GM21447 (cell line): ENCODE results near the gene AMOT.

Source experiments
- ATAC-seq: cut with Tn5 transposase; IDR thresholded peaks from one replicate; pipeline ENCODE4 v1.9.1; 2021; ENCODE audit not compliant: unreplicated experiment

The AMOT gene

DNA sequence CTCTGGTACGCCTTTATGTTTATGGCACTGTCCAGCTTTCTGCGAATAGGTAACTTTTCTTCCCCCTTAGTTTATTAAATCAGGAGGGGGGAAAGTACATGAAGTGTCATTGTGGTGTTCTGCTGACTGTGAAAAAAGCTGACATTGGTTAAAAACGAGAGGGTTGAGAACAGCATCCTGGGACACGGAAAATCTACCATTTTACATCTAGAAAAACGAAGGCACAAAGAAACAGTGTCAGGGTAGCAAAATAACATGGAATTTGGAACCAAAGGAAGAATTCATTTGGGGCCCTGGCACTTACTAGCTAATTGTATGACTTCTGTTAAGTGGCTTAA lies 1.2 kb upstream of the AMOT start:
- no peak for ATAC-seq

DNA sequence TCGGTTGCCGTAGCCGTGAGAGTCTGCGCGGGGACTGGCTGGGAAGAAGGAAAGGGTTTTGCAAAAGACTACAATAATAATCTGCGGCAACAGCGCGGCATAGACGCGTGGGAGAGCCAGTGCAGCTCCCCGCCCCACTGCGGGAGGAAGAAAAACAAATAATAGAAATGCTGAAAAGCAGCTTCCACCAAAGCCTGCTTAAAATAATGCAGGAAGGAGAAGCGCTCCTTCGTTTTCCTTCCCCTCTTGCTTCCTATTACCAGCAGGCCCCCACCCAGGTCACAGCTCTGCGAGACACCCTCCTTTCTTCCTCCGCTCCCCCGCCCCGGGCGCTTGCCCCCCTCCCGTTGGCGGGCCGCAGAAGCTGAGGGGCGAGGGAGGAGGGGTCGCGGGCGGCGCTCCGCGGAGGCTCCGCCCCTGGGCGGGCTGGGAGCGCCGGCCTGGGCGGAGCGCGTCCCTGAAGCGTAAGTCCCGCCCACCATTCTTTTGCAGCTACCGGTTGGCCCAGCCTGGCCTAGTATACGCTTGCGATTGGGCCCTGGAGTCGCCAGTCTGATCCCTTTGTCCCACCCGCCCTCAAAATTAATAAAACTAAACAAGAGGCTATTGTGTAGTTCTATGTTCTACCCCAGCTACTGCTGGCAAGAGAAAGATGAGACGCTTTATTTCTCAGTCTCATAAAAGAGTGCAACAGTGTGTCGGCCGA lies 636 bp upstream of the AMOT start:
- ATAC-seq = peak; percentile 97

DNA sequence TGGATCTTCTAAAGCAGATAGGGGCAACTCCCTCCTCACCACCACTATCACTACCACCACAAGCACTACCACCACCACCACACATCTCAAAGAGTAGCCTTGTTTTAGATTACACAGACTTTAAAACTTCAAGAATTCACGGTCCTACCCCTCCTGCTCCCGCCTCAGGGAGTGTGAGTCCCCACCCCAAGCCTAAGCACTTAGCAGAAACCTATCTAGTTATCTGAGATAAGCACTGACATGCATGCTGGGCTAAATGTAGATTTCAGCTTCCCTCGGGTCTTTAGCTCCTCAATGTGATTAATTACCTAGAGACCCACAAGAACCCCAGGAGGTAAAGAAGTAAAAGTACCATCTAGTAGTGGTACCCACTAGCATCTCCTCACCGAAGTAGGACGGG lies 775 bp downstream of the AMOT start:
- ATAC-seq = no peak

DNA sequence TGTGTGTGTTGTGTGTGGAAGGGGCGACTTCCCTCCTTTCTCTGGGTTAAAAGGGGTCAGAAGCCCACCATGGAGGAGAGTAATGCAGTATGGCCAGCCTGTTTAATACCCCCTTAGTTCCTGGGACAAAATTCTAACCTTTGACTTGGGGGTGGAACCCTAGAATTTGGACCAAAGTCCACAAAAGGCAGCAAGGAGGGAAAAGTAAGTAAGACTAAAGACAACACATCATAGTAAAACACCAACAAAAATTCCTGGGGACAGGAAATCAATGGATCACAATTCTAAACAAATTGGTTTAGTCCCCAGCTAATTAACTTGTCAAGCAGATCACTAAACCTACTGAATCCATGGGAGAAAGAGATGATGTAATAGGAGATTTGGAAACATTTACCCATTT lies 3.1 kb downstream of the AMOT start:
- ATAC-seq = no peak

DNA sequence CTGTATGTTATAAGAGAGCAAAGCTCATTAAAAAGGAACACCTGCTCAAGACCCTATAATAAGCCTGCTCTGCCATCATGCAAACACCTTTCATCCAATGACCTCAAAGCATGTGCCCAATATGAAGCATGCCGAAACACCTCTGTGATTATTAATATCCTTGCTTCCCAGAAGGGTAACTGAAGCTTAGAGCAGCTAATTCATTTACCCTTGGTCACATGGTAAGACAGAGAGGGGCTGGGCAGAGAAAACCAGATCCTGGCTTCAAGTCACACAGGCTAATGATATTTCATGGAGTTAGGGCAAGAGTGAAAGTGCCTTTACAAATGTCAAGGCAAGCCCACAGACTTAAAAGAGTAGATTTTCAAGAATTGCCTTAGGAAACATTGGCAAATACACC lies 5.6 kb downstream of the AMOT start:
- ATAC-seq = no peak

DNA sequence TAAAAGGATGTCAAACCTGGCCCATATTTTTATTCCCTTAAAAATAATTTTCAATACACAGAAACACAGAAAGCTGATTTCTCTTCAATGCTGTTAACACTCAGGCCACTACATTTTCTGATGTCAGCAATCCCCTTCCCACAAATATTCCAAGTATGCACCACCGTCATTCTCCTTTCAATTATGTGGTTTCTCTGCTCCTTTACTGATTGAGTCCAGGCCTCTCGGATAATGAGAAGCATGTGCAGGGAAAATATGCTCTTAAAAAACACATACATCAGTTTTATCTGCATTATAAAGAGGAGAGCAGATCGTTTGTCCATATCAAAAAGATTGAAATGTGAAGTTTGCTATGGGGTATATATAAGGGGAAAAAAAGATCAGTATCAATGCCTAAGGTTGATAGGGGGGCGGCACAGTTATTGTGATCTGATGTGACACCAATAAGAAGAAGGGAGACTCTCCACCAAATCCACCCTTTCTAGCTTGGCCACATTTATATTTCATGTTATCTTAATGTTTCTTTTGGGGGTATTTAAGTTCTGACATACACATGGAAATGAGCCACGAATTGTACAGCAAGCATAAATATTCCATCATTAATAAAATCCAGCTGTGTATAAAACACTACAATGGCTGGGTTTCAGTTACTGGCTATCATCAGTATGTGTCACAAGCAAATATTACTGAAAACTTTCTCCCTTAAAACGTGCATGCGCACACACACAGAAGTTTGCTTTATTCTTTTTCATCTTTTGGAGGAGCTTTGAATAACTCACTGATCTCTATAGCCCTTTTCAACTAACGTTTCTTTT lies 6.4 kb downstream of the AMOT start:
- no peak for ATAC-seq

DNA sequence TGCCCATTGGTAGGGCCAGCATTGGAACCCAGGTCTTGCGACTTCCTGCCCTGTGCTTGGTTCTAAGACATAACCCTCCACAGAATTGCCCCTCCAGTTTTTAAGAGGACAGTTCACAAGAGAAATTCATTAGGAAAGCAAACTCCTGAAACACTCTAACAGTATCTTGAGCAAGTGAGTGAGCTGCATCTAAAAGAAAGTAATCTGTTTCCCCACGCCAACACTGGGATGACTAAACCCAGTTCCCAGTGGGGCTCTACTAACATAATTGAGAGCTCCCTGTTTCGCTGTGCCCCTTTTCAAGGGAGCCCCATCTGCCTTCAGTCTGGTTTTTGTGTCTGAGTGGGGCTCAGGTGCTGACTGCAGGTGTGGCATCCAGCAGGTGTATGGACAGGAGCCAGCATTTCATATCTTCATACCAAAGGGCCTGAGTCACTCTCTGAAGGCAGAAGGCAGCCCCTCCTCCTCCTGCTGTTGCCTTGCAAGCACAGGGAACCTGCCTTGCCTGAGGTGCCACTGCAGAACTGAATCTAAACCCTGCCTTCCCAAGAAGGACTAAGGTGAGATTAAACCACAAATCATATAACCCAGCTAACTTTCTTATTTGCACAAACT lies 8.0 kb downstream of the AMOT start:
- ATAC-seq = no peak

DNA sequence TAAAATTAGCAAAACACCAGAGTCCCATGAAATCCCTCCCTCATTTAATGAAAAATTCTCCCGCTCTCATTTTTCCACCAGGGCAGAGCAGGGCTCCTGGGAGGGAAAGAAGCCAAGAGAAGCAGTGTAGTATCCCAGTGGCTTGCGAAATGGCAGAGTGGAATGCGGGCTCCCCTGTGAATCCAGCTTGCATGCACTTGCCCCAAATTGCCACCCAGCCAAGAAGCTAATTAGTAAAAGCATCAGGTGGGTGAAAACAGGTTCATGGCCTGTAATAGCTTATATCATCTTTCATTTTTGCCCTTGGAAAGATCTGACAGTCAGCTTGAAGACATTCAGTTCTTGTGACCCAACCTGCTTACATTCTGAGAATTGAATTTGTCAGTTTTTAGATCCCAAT lies 10.1 kb downstream of the AMOT start:
- no peak for ATAC-seq

DNA sequence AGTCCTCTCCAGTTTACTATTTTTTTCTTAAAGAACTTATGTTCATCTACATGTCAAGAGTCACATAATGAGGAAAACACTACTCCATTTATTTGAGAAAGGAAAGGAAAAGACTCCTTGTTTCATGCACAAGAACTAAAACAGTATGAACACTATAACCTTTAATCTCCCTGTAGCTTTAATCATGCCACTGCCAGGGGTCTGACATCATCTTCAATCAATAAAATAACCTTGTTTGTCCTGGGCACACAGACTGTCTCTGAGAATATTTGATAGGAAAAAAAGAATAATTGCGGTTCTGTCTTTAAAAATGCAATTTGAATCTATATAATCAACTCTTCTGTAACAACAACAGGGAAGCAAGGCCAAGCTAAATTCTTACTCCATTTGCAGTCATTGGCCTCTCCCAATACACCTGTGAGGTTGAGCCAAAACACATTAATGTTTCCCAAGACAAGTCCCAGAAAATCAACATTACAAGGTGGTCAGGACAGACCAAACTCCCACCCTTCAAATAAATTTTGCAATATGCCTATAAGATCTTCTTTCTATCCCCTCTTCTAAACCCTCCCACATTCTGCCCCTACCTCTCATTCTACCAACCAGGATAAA lies 13.2 kb downstream of the AMOT start:
- ATAC-seq = no peak

DNA sequence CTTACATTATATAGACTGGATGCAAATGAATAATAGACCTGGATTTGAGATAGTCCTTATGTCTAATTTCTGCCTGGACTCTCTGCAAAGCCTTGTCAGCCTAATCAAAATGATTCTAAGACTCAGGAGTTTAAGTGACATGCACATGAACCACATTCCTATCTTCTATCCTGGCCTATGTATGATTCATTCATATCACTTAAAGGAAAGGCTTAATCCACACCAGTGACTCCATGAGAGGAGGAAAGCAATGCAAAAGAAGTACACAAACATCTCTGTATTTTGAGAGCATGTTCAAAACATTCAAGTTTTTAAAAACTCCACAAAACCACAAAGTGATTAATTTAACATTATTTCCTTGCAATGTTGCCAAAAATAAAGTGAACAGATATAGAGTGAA lies 14.6 kb downstream of the AMOT start:
- no peak for ATAC-seq

DNA sequence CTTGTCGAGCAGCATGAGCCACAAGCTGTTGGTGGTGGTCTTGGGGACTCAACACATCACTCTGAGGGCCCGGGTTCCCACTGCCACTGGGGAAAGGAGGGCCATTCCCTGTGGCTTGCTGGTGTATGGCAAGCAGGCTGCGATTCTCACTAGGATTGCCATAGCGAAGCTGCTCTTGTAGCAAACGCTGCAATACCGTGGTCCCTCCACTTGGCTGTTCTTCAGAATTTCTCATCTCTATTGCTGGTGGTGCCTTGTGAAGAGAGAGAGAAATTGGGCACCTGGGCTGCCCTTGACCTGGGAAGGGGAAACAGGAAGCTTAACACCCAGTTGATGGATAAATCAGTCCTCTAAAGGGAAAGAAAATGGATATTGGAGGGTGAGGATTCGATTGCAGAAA lies 17.7 kb downstream of the AMOT start:
- ATAC-seq = no peak

DNA sequence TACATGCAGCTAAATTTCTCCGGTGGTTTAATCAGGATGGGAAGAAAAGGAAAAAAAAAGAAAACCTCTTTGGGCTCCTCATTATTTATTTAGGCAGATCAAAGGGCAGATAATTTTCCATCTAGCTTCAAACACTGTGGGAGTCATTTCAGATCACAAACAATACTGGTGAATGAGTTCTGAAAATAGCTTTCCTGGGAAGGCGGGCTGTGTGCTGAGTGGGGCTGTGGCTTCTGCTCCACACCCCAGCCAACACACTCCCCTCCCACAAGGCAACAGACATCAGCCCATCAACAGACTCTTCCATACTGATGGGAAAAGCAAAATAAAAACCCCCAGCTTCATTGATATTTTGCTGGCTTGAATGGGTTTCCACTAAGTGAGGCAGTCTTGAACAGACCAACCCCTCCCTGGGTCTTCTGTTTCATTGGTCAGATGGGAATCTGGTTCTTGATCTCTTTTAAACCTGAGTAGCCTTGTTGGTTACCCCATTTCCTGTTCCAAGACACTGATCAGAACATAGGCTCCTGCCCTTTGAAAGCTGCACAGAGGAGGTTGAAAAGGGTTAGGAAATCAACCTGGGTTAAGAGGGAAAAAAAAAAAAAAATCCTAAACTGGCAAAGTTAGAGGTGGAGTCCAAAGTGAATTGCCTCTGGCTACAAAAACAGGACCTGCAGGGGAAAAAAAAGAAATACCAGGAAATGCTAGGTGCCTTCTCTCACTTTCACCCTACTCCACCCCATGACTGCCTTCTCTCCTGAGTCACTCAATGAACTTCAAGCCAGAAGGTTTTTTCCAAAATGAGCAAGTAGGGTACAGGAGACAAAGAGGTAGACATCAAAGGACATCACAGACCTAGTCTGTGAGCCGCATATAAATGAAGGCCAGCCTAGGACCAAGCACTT lies 20.0 kb downstream of the AMOT start:
- ATAC-seq = no peak

DNA sequence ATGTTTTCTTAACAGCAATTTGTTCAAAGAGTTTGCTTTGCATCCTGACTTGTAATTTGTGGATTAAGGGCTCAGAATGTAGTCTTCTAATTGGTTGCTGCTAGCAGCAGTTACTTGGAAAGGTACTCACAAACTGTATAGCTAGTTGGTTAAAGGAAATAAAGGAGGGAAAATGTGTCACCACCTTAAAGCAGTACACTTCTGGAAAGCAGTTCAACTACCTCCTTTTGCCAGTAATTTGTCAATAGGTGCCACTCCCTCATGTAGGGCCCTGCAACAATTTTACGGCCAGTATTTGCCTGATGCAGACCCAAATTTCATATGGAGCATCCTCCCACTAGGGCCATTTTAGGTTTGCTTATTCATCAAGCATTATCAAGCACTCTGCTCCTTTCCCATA lies 20.8 kb downstream of the AMOT start:
- no peak for ATAC-seq

DNA sequence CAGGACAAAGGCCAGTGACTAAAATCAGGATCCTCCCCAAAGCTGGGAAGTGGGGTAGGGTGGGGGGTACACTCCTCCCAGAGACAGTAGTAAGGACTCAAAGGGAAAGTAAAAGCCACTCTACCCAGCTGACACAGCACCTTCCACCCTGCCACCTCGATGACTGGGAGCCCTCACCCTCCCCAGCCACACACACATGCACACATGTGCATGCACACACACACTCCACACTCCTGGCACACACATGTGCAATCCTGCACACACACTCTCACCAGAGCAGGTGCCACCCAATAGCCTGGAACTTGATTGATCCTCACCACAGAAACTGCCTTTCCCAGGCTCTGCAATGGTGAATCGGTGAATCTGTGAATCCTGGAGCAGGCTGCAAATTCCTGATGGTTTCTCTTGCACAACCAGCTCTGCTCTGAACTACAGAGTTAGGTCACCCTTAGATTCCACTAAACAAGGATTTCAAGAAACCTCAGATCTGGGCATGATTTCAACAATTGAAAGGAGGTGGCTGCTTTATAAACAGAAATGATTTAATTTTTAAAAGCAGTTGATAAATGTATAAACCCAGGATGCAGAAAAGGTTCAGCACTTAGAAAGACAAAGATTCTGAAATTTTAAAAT lies 21.5 kb downstream of the AMOT start:
- ATAC-seq = no peak

DNA sequence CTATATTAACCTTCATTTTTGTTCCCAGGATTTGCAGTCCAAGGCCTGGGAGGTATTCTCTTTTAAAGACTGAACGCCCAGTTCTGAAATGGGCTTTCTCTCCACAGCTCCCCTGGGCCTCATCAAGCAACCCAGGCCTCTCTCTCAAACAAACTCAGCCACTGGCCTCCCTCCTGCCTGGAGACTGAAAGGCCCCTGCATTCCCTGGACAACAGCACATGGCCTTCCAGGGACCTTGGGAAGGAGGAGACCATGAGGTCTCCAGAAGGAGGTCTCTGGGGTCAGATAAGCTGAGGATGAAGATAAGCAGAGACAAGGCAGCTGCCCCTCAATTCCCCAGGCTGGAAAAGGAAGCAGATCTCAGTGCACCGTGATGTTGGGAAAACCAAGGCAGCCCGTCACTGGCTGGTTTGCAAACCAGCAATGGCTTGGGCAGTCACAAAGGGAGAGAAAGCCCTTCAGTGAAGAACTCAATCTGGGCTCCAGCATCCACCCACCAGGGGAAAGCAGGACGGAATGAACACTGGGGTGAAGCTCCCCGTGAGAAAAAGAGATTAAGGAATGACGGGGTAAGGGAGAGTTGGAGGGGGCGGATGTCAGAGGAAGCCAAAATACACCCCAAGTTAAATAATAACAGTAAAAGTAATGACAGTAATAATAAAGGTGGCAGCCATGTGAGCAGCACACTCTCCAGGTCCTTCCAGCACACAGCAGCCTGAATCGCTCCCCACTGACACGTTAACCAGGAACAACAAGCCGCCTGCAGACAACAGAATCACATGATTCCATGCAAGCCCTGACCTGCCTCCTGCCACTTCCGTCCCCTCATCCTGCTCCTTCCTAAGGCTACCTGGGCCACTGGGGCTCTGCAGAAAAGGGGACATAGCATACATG lies 22.3 kb downstream of the AMOT start:
- ATAC-seq = no peak

DNA sequence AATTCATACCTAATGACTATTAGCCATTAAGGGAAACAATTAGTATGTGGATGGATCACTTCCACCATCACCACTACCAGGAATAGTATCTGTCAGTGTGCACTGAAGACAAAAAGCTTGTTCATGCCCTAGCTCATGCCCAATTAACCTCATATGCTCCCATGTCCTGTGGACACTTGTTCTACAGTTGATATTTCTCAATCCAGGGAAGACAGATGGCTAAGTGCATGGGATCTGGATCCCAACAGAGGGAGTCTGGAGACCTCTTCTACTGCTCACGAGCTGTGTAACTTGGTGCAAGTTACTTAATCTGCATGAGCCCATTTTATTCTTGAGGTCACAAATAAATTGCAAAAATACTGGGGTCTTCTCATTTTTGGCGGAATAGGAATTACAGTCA lies 23.7 kb downstream of the AMOT start:
- no peak for ATAC-seq

DNA sequence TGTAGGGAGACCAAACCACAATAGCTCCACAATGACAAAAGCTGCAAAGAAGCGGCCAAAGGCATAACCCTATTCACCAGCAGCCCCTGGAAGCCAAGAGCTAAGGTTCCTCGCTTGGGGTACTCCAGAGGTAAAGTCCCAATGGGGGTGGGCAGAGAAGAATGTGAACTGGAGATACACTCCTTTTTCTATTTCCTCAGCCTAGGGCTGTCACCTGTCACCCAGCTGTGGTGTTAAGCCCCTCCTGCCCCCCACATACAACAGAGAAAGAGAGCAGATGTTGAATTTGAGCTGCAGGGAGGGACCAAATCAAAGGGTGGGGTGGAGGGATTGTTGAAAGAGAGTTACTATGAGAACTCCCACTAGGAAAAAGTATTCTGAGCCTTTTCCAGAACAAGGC lies 26.1 kb downstream of the AMOT start:
- ATAC-seq = no peak

DNA sequence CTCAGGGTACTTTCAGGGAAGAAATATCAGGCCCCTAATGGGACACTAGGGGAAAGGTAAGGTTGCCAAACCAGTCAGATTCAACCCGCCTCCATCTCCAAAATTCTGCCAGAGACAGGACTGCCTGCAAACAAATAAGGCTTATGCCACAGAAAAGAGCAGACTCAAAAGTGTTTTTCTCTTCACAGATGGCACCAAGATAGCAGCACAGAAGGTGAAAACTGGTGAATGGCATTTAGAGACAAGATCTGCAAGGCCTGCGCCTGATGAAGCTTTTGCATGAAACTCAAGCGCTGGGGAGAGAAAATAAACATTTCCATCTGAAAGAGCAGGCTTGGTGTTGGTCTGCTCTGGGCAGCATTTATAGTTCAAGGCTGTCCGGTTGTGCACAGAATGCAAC lies 27.9 kb downstream of the AMOT start:
- ATAC-seq = no peak

DNA sequence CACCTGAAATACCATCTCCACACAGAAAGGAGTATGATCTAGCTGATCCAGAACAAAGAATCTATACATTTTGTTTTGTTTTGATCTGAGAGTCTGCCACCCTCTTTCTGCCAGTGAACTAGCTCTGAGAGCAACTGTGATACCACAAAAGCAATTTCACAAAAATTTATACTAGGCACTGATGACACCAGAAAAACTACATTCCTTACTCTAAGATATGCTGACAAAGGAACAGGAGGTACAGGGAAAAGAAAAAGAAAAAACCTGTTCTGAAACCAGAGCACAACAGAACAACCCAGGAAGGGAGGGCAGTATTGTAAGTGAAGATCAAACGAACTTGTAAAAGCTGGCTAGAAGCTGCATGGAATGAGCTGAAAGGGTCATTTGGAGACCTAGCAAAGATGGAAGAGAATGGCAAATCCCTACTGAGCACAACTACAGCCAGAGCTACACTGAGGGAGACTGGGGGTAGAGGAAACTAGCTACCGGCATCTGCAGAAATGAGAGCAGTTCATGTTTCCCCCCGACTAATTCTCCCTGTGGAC lies 31.9 kb downstream of the AMOT start:
- ATAC-seq = no peak
